Sigmoid colon (tissue), 7 donors: ENCODE data around the gene NUFIP2. TPM values are rescaled to one million over a fixed set of nuclear protein-coding genes. Genes with fewer than 3 reads are reported as not detected.
"Not testable (repeated sequence)": the region's sequence is repeated elsewhere in the genome, so short reads cannot be mapped to it uniquely, and the experiment has no call there.

Experiments used
- DNase-seq: peaks from one replicate; pipeline ENCODE4 v3.0.0-alpha.2; 2019
- H3K27ac ChIP-seq, 4 donors: fragments of 200-600 bp; sonication (generic); one replicate each; pipeline ENCODE4 v1.5.1; 2016 to 2019; ENCODE audit warnings: mild to moderate bottlenecking in 1 of 4
- H3K27me3 ChIP-seq, 3 donors: fragments of 200-600 bp; sonication (generic); one replicate each; pipeline ENCODE4 v1.5.1; 2019; ENCODE audit warnings: mild to moderate bottlenecking in 1 of 3
- H3K36me3 ChIP-seq, 4 donors: fragments of 200-600 bp; sonication (generic); one replicate each; pipeline ENCODE4 v1.5.1; 2016 to 2019
- H3K4me1 ChIP-seq, 4 donors: fragments of 200-600 bp; sonication (generic); one replicate each; pipeline ENCODE4 v1.5.1; 2017 to 2019
- H3K4me3 ChIP-seq, 4 donors: fragments of 200-600 bp; sonication (generic); one replicate each; pipeline ENCODE4 v1.5.1; 2017 to 2019; ENCODE audit warnings: mild to moderate bottlenecking in 2 of 4, moderate library complexity in 1 of 4
- H3K9me3 ChIP-seq, 4 donors: fragments of 200-600 bp in 3 of 4; sonication (generic) in 3 of 4; one replicate each; pipeline versions ENCODE4 v1.5.1 to v1.6.1; 2013 to 2019
- EP300 ChIP-seq, 4 donors: sonication (generic); formaldehyde crosslinking; IDR thresholded peaks; one replicate each; pipeline ENCODE4 v1.6.1; 2017; ENCODE audit warnings: antibody characterized with exemption in 4 of 4
- POLR2A ChIP-seq, 2 donors: fragments of 450-650 bp; IDR thresholded peaks; one replicate each; pipeline ENCODE4 v1.6.1; 2016; ENCODE audit warnings: antibody characterized with exemption in 2 of 2, mild to moderate bottlenecking in 2 of 2, moderate library complexity in 2 of 2
- POLR2AphosphoS5 ChIP-seq, 4 donors: sonication (generic); formaldehyde crosslinking; IDR thresholded peaks; one replicate each; pipeline ENCODE4 v1.6.1; 2017; ENCODE audit warnings: antibody characterized with exemption in 4 of 4
- whole genome bisulfite sequencing, 2 donors: extraction: QIAGEN DNeasy Blood & Tissue Kit; methylation state at CpG; one replicate each; pipeline ENCODE4 v1.1.7; 2013; 5-methylcytosine and 5-hydroxymethylcytosine counted together
- intact Hi-C: fragments of 100-400 bp; cut with DNase I; formaldehyde crosslinking; loops from one replicate; pipeline ENCODE4 v1.15.1; 2023
- polyA plus RNA-seq, 3 donors: library from polyadenylated mRNA; stranded (reverse); fragments of 200-250 nt; gene quantifications; one replicate each; pipeline ENCODE4 v1.2.3, GENCODE V29; 2013
- total RNA-seq, 4 donors: library from RNA; depleted of rRNA; stranded (reverse); fragments of >200 nt; gene quantifications; one replicate each; pipeline ENCODE4 v1.1.0, GENCODE V29; 2016
- TF ChIP-seq, protein P1 (sequence below), 4 experiments: fragments of 450-650 bp in 3 of 4; fragments of 200-600 bp in 1 of 4; IDR thresholded peaks; one replicate each; pipeline ENCODE4 v1.5.1; 2016 to 2019; ENCODE audit warnings: antibody characterized with exemption in 4 of 4, mild to moderate bottlenecking in 3 of 4, moderate library complexity in 2 of 4
- donor health status: healthy with polysubstance abuse.
- donor health status: Bipolar disorder and iron deficiency.
- donor health status: healthy.

NUFIP2 gene
- total and polyA plus RNA-seq, 7 donors = 6.6 to 30.7 (median 26.5) TPM

GRCh38 chr17:29279397-29280070, 14.4 kb downstream of the NUFIP2 start:
- no peak for DNase-seq
- TF ChIP-seq POLR2AphosphoS5 (IDR thresholded peaks at IDR 0.05) = no peak
- no peak for TF ChIP-seq POLR2A (IDR thresholded peaks at IDR 0.05)
- TF ChIP-seq, protein P1, sequence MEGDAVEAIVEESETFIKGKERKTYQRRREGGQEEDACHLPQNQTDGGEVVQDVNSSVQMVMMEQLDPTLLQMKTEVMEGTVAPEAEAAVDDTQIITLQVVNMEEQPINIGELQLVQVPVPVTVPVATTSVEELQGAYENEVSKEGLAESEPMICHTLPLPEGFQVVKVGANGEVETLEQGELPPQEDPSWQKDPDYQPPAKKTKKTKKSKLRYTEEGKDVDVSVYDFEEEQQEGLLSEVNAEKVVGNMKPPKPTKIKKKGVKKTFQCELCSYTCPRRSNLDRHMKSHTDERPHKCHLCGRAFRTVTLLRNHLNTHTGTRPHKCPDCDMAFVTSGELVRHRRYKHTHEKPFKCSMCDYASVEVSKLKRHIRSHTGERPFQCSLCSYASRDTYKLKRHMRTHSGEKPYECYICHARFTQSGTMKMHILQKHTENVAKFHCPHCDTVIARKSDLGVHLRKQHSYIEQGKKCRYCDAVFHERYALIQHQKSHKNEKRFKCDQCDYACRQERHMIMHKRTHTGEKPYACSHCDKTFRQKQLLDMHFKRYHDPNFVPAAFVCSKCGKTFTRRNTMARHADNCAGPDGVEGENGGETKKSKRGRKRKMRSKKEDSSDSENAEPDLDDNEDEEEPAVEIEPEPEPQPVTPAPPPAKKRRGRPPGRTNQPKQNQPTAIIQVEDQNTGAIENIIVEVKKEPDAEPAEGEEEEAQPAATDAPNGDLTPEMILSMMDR (IDR thresholded peaks at IDR 0.05) = no peak
- no peak for TF ChIP-seq EP300 (IDR thresholded peaks at IDR 0.05)
- Histone ChIP-seq H3K36me3 (peaks cover 0 to 44% (median 15%) of the 10 kb centered on the region in 4 donors), H3K9me3 (no peaks in the 10 kb centered on the region), H3K4me1 (peaks cover 0 to 70% (median 57%) of the 10 kb centered on the region in 4 donors), H3K4me3 (no peak overlapping the region), H3K27ac (no peak overlapping the region), H3K27me3 (no peaks in the 10 kb centered on the region)
- 95% methylated on average over 5 of the region's 5 CpGs for WGBS, 2 donors
- intact Hi-C loops = no loop called here

DNA sequence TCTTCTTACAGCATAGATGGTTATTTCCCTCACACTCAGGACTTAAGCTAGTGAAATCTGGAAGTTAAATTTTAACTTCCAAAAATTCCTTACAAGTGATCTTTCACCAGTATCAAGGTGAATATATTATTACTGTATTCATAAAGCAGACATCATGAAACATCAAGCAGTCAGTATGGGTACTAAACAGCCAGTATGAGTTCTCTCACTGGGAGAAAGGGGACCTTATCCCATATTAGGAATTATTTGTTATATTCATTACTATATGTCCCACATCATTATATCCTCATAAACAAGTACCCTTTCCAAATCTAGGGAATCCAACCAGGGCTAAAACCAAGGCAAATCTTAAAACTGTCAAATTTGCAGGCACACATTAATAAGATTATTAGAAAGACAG, 15.3 kb downstream of the NUFIP2 start:
- DNase-seq = no peak
- H3K9me3 ChIP-seq = no peaks in the 10 kb centered on the region
- no peak overlapping the region for H3K27ac ChIP-seq
- no peak overlapping the region for H3K4me3 ChIP-seq
- intact Hi-C loops = no loop called here
- peaks cover 0 to 72% (median 54%) of the 10 kb centered on the region in 4 donors for H3K4me1 ChIP-seq
- no peaks in the 10 kb centered on the region for H3K27me3 ChIP-seq
- TF ChIP-seq EP300 (IDR thresholded peaks at IDR 0.05) = no peak
- H3K36me3 ChIP-seq = peaks cover 0 to 45% (median 12%) of the 10 kb centered on the region in 4 donors

GRCh38 chr17:29273924-29274323, 20.0 kb downstream of the NUFIP2 start:
- H3K4me3 ChIP-seq = no peak overlapping the region
- no peak for DNase-seq
- intact Hi-C loops = no loop called here
- peaks cover 0 to 29% (median 0%) of the 10 kb centered on the region in 4 donors for H3K36me3 ChIP-seq
- no peak overlapping the region for H3K27ac ChIP-seq
- H3K9me3 ChIP-seq = no peaks in the 10 kb centered on the region
- TF ChIP-seq POLR2A (IDR thresholded peaks at IDR 0.05) = no peak
- TF ChIP-seq EP300 (IDR thresholded peaks at IDR 0.05) = no peak
- TF ChIP-seq POLR2AphosphoS5 (IDR thresholded peaks at IDR 0.05) = no peak
- TF ChIP-seq, protein P1 (IDR thresholded peaks at IDR 0.05) = no peak
- peaks cover 0 to 42% (median 34%) of the 10 kb centered on the region in 4 donors for H3K4me1 ChIP-seq
- no peaks in the 10 kb centered on the region for H3K27me3 ChIP-seq
- WGBS, 2 donors = 9 to 51% methylated on average over 1 of the region's 1 CpG

DNA sequence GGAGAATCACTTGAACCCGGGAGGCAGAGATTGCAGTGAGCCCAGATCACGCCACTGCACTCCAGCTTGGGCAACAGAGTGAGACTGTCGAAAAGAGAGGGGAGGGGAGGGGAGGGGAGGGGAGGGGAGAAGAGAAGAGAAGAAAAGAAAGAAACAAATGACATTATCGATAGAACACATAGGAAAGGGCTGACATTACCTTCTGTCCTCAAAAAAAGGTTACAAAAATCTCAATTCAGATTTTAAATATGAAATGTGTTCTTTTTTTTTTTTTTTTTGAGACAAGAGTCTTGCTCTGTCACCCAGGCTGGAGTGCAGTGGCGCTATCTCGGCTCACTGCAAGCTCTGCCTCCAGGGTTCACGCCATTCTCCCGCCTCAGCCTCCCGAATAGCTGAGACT, 22.0 kb downstream of the NUFIP2 start:
- peaks cover 0 to 30% (median 0%) of the 10 kb centered on the region in 4 donors for H3K36me3 ChIP-seq
- H3K27me3 ChIP-seq, H3K9me3 ChIP-seq, DNase-seq, H3K27ac ChIP-seq, H3K4me3 ChIP-seq, intact Hi-C loops: not testable (repeated sequence)
- H3K4me1 ChIP-seq = peaks cover 0 to 33% (median 22%) of the 10 kb centered on the region in 4 donors
- 92 to 94% methylated on average over 9 of the region's 9 CpGs for WGBS, 2 donors

- intact Hi-C loops = no loop called here
- TF ChIP-seq EP300 (IDR thresholded peaks at IDR 0.05) = no peak
- TF ChIP-seq POLR2A (IDR thresholded peaks at IDR 0.05) = no peak
- TF ChIP-seq, protein P1 (IDR thresholded peaks at IDR 0.05) = no peak
- TF ChIP-seq POLR2AphosphoS5 (IDR thresholded peaks at IDR 0.05) = no peak
- WGBS, 2 donors = 89 to 91% methylated on average over 5 of the region's 5 CpGs
- Histone ChIP-seq H3K9me3 (no peaks in the 10 kb centered on the region), H3K4me3 (no peak overlapping the region), H3K36me3 (peaks cover 9 to 70% (median 20%) of the 10 kb centered on the region in 4 donors), H3K27me3 (no peaks in the 10 kb centered on the region), H3K27ac (no peak overlapping the region), H3K4me1 (peaks cover 0 to 14% (median 3%) of the 10 kb centered on the region in 4 donors)
- no peak for DNase-seq
These were observed 30.0 kb downstream of the NUFIP2 start for GRCh38 chr17:29263916-29264315.
